HT-29 (cell line): ENCODE results near the gene PTPN20. TPM values are rescaled to one million over a fixed set of nuclear protein-coding genes. Genes with fewer than 3 reads are reported as not detected.

Experiments used
- DNase-seq: peaks from one replicate; pipeline ENCODE4 v3.0.0-alpha.2; 2015; ENCODE audit warnings: low spot score
- total RNA-seq: library from RNA; depleted of rRNA; stranded (reverse); fragments of >200 nt; shearing (Covaris generic); gene quantifications from 2 replicates; pipeline ENCODE4 v1.2.3, GENCODE V29; 2014

The PTPN20 gene
- total RNA-seq, 1 experiment from 2014 or later = not detected

DNA sequence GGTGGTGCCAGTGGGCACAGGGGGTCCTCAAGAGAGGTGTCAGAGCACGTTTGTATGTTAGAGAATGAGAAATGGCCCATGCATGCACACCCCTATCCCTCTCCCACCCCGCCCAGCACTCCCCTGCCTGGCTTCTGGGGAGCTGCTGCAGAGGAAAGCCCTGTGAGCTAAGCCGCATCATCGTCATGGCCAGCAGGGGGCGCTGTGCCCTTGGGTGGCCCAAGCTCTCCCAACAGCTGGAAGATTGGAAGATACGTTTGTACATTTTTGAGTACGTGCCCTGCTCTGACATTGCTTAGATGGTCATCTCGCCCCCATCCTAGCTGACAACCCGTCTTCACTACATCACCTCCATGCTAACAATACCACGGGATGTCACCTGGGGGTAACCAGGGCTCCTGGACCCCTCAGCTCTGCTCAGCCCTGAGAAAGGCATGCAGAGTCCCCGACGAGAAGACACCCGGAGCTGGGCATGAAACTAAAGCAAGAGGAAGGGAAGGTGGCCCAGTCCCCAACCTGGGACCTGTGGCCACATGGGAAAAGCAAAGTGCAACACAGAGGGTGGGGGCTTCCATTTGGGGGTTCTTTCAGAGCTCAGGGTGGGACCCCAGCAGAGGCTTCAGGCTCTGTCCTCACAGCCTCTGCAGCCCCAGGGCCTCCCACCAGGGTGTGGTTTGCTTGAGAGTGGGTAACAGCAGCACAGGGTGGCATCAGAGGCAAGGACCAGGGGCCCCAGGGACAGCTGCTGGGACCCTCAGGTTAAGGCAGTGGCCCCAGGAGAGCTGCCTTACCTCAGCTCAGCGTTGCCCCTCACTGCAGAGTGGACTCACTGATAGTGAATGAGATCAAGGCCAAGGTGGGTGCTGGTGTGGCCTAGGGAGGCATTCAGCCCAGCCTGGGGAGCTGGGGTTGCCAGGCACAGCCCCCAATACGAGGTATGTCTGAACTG is 136.6 kb downstream of the PTPN20 start:
- DNase-seq = peak; percentile 70

DNA sequence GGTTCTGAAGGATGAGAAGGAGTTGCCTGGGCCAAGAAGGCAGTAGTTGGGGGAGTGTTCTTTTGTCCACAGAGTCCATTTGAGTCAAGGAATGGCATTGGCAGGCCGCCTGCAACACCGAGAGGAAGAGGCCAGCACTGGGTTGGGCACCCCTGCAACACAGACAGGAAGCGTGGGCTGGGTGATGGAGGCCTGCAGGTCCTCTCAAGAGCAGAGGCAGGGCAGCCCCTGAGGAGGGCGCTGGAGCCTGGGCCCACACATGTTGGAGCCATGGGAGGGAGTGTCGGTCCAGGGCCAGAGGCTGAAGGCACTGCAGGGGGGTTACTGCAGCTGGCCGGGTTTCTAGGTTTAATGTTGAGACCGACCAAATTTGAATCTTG is 137.3 kb downstream of the PTPN20 start:
- DNase-seq = no peak

DNA sequence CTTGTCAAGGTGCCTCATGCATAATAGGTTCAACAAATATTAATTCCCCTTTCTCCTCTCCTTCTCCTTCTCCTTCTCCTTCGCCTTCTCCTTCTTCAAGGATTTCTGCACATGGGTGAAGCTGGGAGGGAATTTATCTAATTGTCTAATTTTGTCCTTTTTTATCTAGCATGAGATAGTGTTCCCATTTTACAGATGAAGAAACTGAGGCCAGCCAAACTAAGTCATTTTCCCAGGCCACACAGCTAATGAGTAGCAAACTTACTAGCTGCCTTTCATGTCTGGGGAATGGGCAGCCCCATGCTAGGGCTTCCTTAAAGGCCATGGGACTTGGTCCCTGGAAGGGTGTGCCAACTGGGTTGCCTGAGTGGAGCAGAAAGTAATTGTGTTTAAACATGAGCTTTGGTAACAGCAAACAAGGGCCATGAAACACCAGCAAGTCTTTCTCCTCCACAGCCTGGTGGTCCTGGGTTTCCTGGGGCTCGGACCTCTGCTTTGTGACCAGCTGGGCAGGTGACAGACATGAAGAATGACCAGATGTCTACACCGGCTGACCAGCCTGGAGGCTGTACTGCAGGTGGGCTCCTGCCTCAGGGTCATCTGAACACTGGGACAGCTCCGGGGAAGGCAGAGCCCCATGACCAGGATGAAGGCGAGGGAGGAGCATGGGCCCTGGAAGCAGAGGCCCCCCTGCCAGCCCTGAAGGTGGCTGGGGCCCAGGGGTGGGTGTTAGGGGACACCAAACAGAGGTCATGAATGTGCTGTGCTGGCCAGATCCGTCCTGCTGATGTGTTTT is 138.0 kb downstream of the PTPN20 start:
- no peak for DNase-seq

DNA sequence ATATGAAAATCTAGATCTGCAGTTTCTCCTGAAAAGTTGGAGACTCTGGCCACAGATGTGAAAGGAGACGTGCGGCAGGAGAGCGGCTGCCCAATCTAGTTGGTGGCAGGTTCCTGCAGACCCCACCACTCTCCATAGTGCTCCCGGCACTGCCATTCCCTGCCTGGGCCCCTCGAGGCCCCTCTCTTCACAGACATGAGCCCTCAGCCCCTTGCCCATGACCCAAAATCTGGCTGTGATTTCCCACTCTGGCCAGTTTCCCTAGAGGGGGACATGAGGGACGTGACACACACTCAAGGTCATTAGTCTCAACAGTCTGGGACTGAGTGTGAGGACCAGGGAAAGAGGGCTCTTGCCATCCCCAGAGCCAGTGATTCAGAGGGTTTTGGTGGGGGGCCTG is 138.7 kb downstream of the PTPN20 start:
- DNase-seq = no peak

DNA sequence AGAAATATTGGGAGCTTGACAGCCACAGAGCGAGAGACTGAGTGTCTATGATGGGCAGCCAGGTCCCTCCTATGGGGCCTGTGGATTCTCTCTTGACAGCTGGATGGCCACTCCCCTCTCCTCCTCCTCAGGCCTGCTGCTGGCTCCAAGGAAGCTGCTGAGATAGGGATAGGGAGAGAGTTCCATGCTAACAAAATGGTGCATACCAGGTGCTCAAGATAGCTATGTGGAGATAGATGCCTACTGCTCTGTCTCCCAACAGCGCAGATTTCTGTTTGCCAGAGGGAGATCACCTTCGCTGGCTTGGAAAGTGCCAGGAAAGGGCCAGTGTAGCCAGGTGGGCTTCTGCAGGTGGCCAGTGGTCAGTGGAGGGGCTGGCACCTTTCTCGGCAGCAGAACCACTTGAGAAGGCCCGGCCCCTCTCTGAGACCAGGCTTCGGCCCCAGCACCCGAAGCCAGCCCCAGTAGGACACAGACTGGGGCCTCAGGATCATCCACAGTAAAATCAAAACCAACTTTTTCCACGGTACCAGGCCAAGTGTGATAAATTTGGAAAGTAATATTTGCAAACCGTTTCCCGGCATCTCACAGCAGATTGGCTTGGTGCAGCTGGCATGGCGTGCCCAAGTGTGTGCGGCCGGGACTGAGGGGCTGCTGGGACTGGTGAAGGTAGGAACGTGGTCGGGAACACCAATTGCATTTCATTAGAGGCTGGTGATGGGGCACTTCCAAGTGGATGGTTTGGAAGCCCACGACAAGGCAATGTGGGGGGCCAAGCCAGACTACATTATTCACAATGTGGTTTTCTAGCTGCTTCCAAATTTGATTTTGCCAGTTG is 139.6 kb downstream of the PTPN20 start:
- DNase-seq = no peak

DNA sequence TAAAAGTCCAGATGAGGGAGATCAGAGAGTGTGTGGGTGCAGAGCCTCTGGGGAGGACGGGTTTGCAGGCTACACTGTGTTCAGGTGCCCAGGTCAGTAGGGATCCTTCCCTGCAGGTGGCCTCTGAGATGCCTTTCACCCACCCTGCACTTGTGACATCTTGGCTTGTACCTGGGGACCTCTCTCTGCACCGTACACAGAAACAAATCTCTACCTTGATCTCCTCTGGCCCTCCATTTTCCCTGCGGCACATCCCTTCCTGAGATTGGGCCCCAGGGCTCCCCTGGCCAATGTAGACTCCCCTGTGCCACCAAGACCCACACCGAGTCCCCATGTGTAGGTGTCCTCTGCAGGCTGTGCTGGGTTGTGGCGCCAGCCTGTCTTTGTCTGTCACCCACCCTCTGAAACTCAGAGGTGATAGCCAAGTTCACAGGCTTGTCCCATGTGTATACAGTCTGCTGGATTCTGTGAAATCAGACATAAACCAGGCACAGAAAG is 140.6 kb downstream of the PTPN20 start:
- no peak for DNase-seq
